ENCODE data around the gene RALGDS.
"Not testable (repeated sequence)": the region's sequence is repeated elsewhere in the genome, so short reads cannot be mapped to it uniquely, and the experiment has no call there.

The RALGDS gene

DNA sequence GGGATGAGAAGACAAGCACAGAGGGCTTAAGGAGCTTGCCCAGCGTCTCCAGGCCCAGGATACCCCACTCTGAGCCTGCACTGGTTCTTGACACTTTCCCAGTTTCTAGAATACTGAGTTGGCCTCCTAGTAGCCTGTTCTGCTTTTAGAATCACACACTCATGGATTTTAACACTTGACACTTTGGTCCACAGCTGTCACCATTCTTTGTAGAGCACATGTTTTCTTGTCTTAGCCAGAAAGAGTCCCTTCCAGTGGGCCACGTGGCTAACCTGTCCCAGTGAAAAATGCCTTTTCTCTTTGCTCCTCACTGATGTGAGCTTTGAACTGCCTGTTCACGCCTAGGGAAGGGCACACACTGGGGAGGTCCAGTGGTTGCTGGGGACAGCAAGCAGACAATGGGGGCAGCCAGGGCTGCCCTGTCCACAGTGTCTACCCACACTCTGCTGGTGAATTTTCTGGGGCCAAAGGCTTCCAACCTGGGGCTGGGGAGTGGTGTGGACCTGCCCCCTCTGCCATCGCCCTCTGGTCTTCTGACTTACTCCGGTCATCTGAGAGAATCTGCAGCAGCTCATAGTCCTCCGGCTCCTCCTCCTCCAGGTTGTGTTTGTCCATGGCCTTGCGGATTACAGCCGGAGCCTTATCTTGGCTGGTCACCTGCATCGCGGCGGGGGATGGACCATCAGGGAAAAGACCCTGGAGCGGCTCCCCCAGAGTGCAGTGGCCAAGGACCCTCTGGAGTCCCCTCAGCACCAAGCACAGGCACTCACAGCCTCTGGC, 21.1 kb downstream of the RALGDS start:
- DNase-seq (ENCODE audit: low read depth) = no peak
- H3K4me3 ChIP-seq (ENCODE audit: low read depth, low read length) = no peak overlapping the region

GRCh38 chr9:133098871-133099270, 22.2 kb downstream of the RALGDS start:
- H3K4me3 ChIP-seq (ENCODE audit: low read depth, low read length) = no peak overlapping the region
- DNase-seq (ENCODE audit: low read depth) = no peak

- H3K4me3 ChIP-seq (ENCODE audit: low read depth, low read length) = no peak overlapping the region
- DNase-seq (ENCODE audit: low read depth) = no peak
Observed at GRCh38 chr9:133098104-133098754, 22.8 kb downstream of the RALGDS start.

DNA sequence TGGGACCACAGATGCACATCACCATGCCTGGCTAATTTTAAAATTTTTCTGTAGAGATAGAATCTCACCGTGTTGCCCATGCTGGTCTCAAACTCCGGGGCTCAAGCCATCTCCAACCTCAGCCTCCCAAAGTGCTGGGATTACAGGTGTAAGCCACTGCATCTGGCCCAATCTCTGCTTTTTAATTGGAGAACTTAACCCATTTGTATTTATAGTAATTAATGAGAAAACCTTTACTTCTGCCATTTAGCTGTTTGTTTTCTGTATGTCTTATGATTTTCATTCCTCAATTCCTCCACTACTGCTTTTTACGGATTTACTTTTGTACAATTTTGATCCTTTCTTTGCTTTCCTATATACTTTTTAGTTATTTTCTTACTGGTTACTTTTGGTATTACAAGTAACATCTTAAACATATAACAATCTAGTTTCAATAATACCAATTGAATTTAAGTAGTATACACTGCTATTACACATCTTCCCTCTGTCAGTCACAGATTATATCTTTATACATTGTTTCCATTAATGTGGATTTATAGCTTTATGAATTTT, 26.1 kb downstream of the RALGDS start:
- H3K4me3 ChIP-seq (ENCODE audit: low read depth, low read length) = no peak overlapping the region

GRCh38 chr9:133094351-133094750, 26.7 kb downstream of the RALGDS start:
- not testable (repeated sequence) for H3K4me3 ChIP-seq (ENCODE audit: low read depth, low read length); DNase-seq (ENCODE audit: low read depth)

More for the DNA sequence above, 26.1 kb downstream of the RALGDS start:
- no peak for DNase-seq (ENCODE audit: low read depth)

GRCh38 chr9:133090752-133091385, 30.2 kb downstream of the RALGDS start:
- no peak overlapping the region for H3K4me3 ChIP-seq (ENCODE audit: low read depth, low read length)
- DNase-seq (ENCODE audit: low read depth) = no peak

- DNase-seq (ENCODE audit: low read depth) = no peak
- H3K4me3 ChIP-seq (ENCODE audit: low read depth, low read length) = no peak overlapping the region
Observed at GRCh38 chr9:133090187-133090586, 30.9 kb downstream of the RALGDS start.

GRCh38 chr9:133089271-133089671, 31.8 kb downstream of the RALGDS start:
- no peak overlapping the region for H3K4me3 ChIP-seq (ENCODE audit: low read depth, low read length)
- no peak for DNase-seq (ENCODE audit: low read depth)

- DNase-seq (ENCODE audit: low read depth) = no peak
- H3K4me3 ChIP-seq (ENCODE audit: low read depth, low read length) = no peak overlapping the region
Observed at GRCh38 chr9:133088756-133089155, 32.3 kb downstream of the RALGDS start.

DNA sequence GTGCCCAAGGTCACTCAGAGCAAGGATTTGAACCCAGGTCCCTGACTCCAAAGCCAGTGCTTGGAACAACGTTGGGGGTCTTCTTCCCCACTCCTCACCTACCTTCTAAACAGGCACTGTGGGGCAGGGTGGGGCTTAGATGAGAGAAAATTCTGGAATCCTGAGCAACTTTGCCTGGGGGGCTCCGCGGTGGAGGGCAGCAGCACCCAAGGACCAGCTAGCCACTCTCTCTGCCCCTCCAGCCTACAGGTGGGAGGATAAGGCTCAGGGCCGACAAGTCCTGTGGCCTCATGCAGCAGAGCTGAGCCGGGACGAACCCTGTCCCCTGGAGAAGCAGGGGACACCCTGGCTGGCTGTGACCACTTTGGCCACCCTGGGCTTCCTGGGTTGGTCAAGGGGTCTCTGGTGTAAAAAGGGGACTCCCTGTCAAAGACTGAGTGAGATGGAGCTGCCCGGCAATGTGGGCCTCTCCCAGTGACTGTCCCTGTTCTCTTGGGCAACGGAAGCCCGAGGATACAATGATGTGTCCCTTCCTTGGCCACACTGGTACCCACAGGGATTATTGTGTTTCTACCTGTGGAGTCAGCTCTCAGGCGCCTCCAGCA, 32.8 kb downstream of the RALGDS start:
- no peak overlapping the region for H3K4me3 ChIP-seq (ENCODE audit: low read depth, low read length)
- DNase-seq (ENCODE audit: low read depth) = no peak

DNA sequence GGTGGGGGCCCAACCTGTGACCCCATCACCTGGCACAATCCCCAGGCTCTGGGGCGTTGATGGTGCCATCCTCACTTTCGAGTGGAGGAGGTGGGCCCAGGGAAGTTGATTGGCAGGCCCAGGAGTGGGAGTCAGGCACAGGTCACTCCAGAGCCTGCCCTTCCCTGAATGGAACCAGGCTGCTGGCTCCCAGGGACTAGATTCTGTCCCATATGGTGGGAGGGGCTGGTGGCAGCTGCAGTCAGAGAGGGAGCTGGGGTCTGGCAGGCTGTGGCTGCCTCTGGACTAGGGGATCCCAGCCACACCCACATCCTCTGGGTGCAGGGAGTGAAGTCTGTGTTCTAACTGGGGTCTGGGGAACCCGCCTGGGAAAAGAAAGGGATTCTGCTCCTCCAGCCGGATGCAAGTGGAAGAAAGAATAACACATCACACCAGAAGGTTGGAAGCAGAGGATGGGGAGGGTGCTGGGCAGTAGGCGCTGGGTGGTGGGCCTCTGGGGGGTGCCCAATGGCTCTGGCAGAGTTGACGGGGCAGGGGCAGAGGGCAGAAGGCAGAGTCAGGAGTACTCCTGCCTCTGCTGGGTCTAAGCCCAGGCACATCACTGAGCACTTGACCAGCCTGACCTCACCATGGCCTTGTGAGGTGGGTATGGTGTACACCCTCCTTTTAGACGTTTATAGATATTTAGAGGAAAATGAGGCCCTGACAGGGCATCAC, 33.5 kb downstream of the RALGDS start:
- DNase-seq (ENCODE audit: low read depth) = no peak
- H3K4me3 ChIP-seq (ENCODE audit: low read depth, low read length) = no peak overlapping the region

GRCh38 chr9:133086894-133087293, 34.1 kb downstream of the RALGDS start:
- no peak overlapping the region for H3K4me3 ChIP-seq (ENCODE audit: low read depth, low read length)
- no peak for DNase-seq (ENCODE audit: low read depth)

GRCh38 chr9:133086212-133086860, 34.7 kb downstream of the RALGDS start:
- not testable (repeated sequence) for H3K4me3 ChIP-seq (ENCODE audit: low read depth, low read length); DNase-seq (ENCODE audit: low read depth)

- not testable (repeated sequence) for H3K4me3 ChIP-seq (ENCODE audit: low read depth, low read length); DNase-seq (ENCODE audit: low read depth)
Observed at GRCh38 chr9:133083688-133084087, 37.4 kb downstream of the RALGDS start.

- DNase-seq (ENCODE audit: low read depth) = not testable (repeated sequence)
Observed at GRCh38 chr9:133081957-133082644, 38.9 kb downstream of the RALGDS start.

GRCh38 chr9:133080786-133081779, 40.0 kb downstream of the RALGDS start:
- DNase-seq (ENCODE audit: low read depth); H3K4me3 ChIP-seq (ENCODE audit: low read depth, low read length): not testable (repeated sequence)

More at GRCh38 chr9:133081957-133082644, 38.9 kb downstream of the RALGDS start:
- H3K4me3 ChIP-seq (ENCODE audit: low read depth, low read length) = not testable (repeated sequence)

DNA sequence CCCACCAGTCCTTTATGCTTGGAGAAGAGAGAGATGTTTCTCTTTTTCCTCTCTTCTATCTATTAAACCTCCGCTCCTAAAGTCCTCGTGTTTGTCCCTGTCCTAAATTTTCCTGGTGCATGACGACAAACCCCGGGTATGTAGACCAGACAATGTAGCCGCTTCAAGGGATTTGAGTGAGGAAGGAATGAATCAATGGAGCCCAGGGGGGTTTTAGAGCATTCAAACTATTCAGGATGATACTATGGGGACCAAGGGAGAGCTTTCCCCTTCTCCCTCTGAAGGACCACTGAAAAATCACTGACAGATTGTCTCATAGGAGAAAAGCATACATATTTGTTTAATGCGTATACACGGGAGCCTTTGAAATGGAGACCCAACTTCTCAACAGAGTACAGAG, 40.9 kb downstream of the RALGDS start:
- no peak overlapping the region for H3K4me3 ChIP-seq (ENCODE audit: low read depth, low read length)
- no peak for DNase-seq (ENCODE audit: low read depth)
